ENCODE results near the gene CYGB.

CYGB gene

GRCh38 chr17:76537578-76538280 is at the start of gene CYGB:
Gene CYGB (minus strand): TSS chr17:76537709. CDS start chr17:76537542, 167 bp downstream.
- no peak for TF ChIP-seq CTCF (IDR thresholded peaks at IDR 0.05; ENCODE audit: low read depth, low read length, missing control alignments)
- no peak for DNase-seq (ENCODE audit: low read depth)
- in situ Hi-C loops (cut with HindIII; ENCODE audit: low sequenced_read_pairs), result no loop called here
- H3K4me3 ChIP-seq (ENCODE audit: low read depth, low read length), result peak within 1 kb of the TSS; percentile 35

GRCh38 chr17:76586741-76587487 is 49.4 kb upstream of the CYGB start:
- no peak for DNase-seq (ENCODE audit: low read depth)
- TF ChIP-seq CTCF (IDR thresholded peaks at IDR 0.05; ENCODE audit: low read depth, low read length, missing control alignments), result no peak
- H3K4me3 ChIP-seq (ENCODE audit: low read depth, low read length), result no peak overlapping the region
- in situ Hi-C loops (cut with HindIII; ENCODE audit: low sequenced_read_pairs), result no loop called here

GRCh38 chr17:76585649-76586593 is 48.4 kb upstream of the CYGB start, which contains the start of gene ST6GALNAC2:
Gene ST6GALNAC2 (minus strand): TSS chr17:76585860. CDS start chr17:76585808, 52 bp downstream.
- no peak for TF ChIP-seq CTCF (IDR thresholded peaks at IDR 0.05; ENCODE audit: low read depth, low read length, missing control alignments)
- in situ Hi-C loops (cut with HindIII; ENCODE audit: low sequenced_read_pairs), result no loop called here
- H3K4me3 ChIP-seq (ENCODE audit: low read depth, low read length), result peak within 1 kb of the TSS; percentile 43
- DNase-seq (ENCODE audit: low read depth), result no peak

GRCh38 chr17:76585033-76585648 is 47.6 kb upstream of the CYGB start:
- DNase-seq (ENCODE audit: low read depth), result no peak
- in situ Hi-C loops (cut with HindIII; ENCODE audit: low sequenced_read_pairs), result no loop called here
- no peak for TF ChIP-seq CTCF (IDR thresholded peaks at IDR 0.05; ENCODE audit: low read depth, low read length, missing control alignments)

GRCh38 chr17:76584427-76585032 is 47.0 kb upstream of the CYGB start:
- no peak for DNase-seq (ENCODE audit: low read depth)
- in situ Hi-C loops (cut with HindIII; ENCODE audit: low sequenced_read_pairs), result no loop called here
- TF ChIP-seq CTCF (IDR thresholded peaks at IDR 0.05; ENCODE audit: low read depth, low read length, missing control alignments), result no peak
- H3K4me3 ChIP-seq (ENCODE audit: low read depth, low read length), result peak overlapping the region; percentile 43

More at GRCh38 chr17:76585033-76585648, 47.6 kb upstream of the CYGB start:
- H3K4me3 ChIP-seq (ENCODE audit: low read depth, low read length), result peak overlapping the region; percentile 43
